Lower leg skin (tissue), 4 donors: ENCODE measurements around the gene NEK11. TPM values are rescaled to one million over a fixed set of nuclear protein-coding genes. Genes with fewer than 3 reads are reported as not detected.

Experiments used
- DNase-seq, 2 donors: peaks; one replicate each; pipeline ENCODE4 v3.0.0-alpha.2; 2019; ENCODE audit warnings: low spot score in 2 of 2
- H3K4me3 ChIP-seq: fragments of 200-600 bp; sonication (generic); 2 replicates; pipeline ENCODE4 v1.5.1; 2017; ENCODE audit warnings: mild to moderate bottlenecking, low read depth; ENCODE audit not compliant: poor library complexity, severe bottlenecking
- POLR2A ChIP-seq, 2 donors: fragments of 450-650 bp; IDR thresholded peaks; one replicate each; pipeline ENCODE4 v1.6.1; 2016 to 2017; ENCODE audit warnings: antibody characterized with exemption in 2 of 2, mild to moderate bottlenecking in 1 of 2, moderate library complexity in 1 of 2
- WGBS, 2 donors: methylation state at CpG; one replicate each; pipeline ENCODE4 v1.1.5; 2018; 5-methylcytosine and 5-hydroxymethylcytosine counted together
- intact Hi-C: fragments of 100-400 bp; cut with DNase I; formaldehyde crosslinking; loops from one replicate; pipeline ENCODE4 v1.15.0; 2023; ENCODE audit warnings: low total_unique reads
- total RNA-seq, 4 donors: library from RNA; depleted of rRNA; stranded (reverse); fragments of >200 nt; gene quantifications; one replicate each; pipeline ENCODE4 v1.1.0, GENCODE V29; 2016
- TF ChIP-seq, protein P1 (sequence below), 3 donors: fragments of 450-650 bp; IDR thresholded peaks; one replicate each; pipeline ENCODE4 v1.5.1; 2016; ENCODE audit warnings: antibody characterized with exemption in 3 of 3, mild to moderate bottlenecking in 3 of 3, moderate library complexity in 2 of 3

Gene NEK11
- total RNA-seq, 4 donors from 2014 or later, result 3.3 to 17.3 (median 6.6) TPM

DNA sequence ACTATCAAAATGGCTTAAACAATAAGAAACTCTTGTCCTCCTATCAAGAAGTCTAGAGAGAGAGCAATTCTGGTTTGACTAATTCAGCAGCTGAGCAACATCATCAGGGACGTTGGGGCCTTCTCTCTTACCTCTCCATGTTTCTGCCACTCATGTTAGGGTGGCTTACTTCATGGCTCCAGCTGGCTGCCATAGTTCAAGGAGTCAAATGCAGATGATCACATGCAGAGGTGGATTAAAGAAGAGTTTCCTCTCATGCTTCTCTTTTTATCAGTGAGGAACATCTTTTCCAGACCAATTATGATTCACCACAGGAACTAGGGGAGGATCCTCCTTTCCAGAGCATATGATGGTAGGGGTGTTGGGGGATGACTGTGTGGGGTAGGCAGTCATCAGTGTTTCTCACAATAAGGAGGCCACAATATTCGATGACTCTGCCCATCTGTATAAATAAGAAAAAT lies 45.5 kb downstream of the NEK11 start:
- TF ChIP-seq, protein P1, sequence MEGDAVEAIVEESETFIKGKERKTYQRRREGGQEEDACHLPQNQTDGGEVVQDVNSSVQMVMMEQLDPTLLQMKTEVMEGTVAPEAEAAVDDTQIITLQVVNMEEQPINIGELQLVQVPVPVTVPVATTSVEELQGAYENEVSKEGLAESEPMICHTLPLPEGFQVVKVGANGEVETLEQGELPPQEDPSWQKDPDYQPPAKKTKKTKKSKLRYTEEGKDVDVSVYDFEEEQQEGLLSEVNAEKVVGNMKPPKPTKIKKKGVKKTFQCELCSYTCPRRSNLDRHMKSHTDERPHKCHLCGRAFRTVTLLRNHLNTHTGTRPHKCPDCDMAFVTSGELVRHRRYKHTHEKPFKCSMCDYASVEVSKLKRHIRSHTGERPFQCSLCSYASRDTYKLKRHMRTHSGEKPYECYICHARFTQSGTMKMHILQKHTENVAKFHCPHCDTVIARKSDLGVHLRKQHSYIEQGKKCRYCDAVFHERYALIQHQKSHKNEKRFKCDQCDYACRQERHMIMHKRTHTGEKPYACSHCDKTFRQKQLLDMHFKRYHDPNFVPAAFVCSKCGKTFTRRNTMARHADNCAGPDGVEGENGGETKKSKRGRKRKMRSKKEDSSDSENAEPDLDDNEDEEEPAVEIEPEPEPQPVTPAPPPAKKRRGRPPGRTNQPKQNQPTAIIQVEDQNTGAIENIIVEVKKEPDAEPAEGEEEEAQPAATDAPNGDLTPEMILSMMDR (IDR thresholded peaks at IDR 0.05), result no peak
- TF ChIP-seq POLR2A (IDR thresholded peaks at IDR 0.05), result no peak
- intact Hi-C loops, result no loop called here
- WGBS, 2 donors, result 53 to 63% methylated on average over 2 of the region's 2 CpGs
- no peak overlapping the region for H3K4me3 ChIP-seq
- no peak for DNase-seq

DNA sequence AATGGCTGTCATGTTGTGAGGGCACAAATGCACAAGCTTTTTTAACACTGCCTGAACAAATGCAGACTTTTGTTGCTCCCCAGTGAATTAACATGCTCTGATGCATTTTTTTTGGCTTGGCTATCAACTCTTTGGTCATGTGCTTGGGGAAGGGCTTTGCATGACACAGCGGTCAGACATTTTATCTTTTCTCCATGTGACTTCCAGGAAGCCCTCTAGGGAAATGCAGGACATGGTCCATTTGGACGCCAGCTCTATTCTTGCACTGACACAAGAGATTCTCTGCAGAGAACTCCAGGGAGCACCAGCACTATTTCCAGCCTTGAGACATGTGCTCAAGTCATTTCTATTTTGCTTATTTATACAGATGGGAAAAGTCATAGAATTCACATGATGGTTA lies 46.2 kb downstream of the NEK11 start:
- WGBS, 2 donors, result 41 to 42% methylated on average over 2 of the region's 2 CpGs

DNA sequence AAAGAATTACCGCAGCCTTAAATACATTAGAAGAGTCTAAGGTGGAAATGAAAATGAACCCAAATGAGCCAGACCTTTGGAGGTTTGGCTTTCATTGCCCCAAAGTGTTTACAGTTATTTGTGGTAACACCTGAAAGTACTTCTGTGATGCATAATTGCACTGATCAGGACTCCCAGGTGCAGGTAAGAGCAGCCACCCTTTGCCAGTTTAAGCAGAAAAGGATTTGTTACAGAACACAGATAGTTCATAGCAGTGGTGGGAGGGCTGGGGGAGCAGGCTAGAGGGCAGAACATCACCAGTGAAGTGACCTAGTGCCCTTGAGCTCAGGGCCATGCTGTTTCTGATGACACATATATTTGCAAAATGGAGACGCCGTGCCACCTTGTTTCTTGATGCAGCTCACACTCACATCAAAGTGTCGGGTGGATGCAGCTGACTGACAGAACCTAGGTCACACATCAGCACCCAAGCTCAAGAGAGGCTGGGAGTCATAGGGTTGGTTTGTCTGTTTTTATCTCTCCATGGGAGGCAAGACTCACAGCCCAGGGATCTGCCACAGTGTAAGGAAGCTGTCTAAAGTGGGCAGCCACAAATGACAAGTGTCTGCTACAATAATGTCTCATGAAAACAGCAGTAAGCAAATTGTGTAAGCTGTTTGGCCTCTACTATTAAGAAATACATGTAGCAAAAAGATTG lies 49.1 kb downstream of the NEK11 start:
- intact Hi-C loops, result no loop called here
- WGBS, 2 donors, result 62 to 73% methylated on average over 4 of the region's 4 CpGs

More for the DNA sequence above, 46.2 kb downstream of the NEK11 start:
- intact Hi-C loops, result no loop called here
- H3K4me3 ChIP-seq, result no peak overlapping the region
- DNase-seq, result peak in 1 of 2 donors; percentile 25
- no peak for TF ChIP-seq POLR2A (IDR thresholded peaks at IDR 0.05)
- TF ChIP-seq, protein P1 (IDR thresholded peaks at IDR 0.05), result no peak

DNA sequence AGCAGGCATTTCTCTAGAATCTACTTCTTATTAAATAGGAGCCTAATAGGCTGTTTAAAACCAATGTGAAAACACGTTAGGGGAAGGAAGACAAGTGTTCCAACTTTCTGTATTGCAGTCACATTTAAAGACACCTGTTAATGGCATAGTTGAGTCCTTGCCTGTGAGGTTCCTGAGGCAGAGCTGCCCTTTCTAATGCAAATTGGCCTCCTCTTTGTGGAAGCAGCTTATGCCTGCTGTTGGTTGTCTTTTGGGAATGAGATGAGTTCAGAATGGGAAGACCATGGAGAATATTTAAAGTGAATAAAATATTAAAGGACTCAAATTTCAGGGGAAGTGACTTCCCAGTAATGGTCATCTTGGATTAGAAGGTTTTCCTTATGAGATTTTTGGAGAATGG lies 51.2 kb downstream of the NEK11 start:
- no peak for DNase-seq
- WGBS, 2 donors, result 61 to 65% methylated on average over 1 of the region's 1 CpG
- H3K4me3 ChIP-seq, result no peak overlapping the region
- TF ChIP-seq POLR2A (IDR thresholded peaks at IDR 0.05), result no peak
- TF ChIP-seq, protein P1 (IDR thresholded peaks at IDR 0.05), result no peak
- intact Hi-C loops, result no loop called here

More for the DNA sequence above, 49.1 kb downstream of the NEK11 start:
- no peak for DNase-seq
- H3K4me3 ChIP-seq, result no peak overlapping the region
- no peak for TF ChIP-seq POLR2A (IDR thresholded peaks at IDR 0.05)
- TF ChIP-seq, protein P1 (IDR thresholded peaks at IDR 0.05), result no peak

DNA sequence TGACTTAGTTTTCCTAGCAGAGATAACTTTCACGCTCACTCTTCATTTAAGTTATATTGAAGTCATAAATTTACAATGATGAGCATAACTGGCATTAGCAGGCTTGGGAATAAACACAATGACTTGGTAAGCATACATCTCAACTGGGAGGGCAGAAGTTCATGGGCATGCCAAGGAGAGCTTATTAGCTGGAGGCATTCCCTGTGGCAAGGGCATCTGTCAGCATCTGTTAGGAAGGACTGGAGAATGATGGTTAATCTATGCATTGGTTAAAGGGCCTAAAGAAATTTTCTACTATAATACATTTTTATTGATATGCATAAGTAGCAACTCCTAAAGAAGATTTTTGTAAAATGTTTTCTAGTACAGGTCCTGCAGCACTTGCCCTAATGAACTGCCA lies 52.4 kb downstream of the NEK11 start:
- intact Hi-C loops, result no loop called here
- DNase-seq, result no peak
- WGBS, 2 donors, result 97 to 100% methylated on average over 1 of the region's 1 CpG
- TF ChIP-seq, protein P1 (IDR thresholded peaks at IDR 0.05), result no peak
- TF ChIP-seq POLR2A (IDR thresholded peaks at IDR 0.05), result no peak
- no peak overlapping the region for H3K4me3 ChIP-seq

DNA sequence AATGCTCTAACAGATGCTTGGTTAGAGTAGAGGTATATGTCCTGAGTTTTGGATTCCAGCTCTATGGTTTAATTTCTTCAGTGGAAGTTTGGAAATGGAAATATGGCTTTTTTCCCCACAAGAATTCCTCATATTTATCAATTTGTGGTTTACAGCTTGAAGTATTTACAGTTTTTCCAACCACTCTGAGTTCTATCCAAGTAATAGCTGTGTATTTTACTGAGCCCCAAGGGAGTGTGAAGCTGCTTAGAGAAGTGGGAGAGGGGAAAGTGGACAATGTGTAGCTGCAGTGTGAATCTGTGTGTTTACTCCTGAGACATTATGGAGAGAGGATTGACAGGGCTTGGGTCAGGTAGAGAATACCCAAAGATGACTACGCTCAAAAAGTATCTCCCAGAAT lies 54.5 kb downstream of the NEK11 start:
- 88 to 93% methylated on average over 1 of the region's 1 CpG for WGBS, 2 donors
- no peak overlapping the region for H3K4me3 ChIP-seq
- TF ChIP-seq, protein P1 (IDR thresholded peaks at IDR 0.05), result no peak
- TF ChIP-seq POLR2A (IDR thresholded peaks at IDR 0.05), result no peak
- intact Hi-C loops, result no loop called here
- no peak for DNase-seq
